Upper lobe of right lung (tissue), 1 donor: ENCODE measurements around the gene RBBP6. TPM values are rescaled to one million over a fixed set of nuclear protein-coding genes. Genes with fewer than 3 reads are reported as not detected.

Source experiments
- ATAC-seq: fragments of 200-7000 bp; cut with Tn5 transposase; one replicate; pipeline ENCODE4 v1.9.1; 2020; ENCODE audit warnings: mild to moderate bottlenecking, moderate library complexity
- DNase-seq: peaks from one replicate; pipeline ENCODE4 v3.0.0-alpha.2; 2020
- H3K27ac ChIP-seq: fragments of 200-600 bp; one replicate; pipeline ENCODE4 v1.8.0; 2022
- H3K27me3 ChIP-seq: fragments of 200-600 bp; one replicate; pipeline ENCODE4 v1.8.0; 2022; ENCODE audit warnings: mild to moderate bottlenecking
- H3K36me3 ChIP-seq: fragments of 200-600 bp; one replicate; pipeline ENCODE4 v1.8.0; 2022
- H3K4me1 ChIP-seq: fragments of 200-600 bp; one replicate; pipeline ENCODE4 v1.8.0; 2022
- H3K4me3 ChIP-seq: fragments of 200-600 bp; one replicate; pipeline ENCODE4 v1.8.0; 2022; ENCODE audit warnings: mild to moderate bottlenecking
- H3K9me3 ChIP-seq: fragments of 200-600 bp; one replicate; pipeline ENCODE4 v1.8.0; 2022
- intact Hi-C: fragments of 100-400 bp; cut with DNase I; formaldehyde crosslinking; loops from one replicate; pipeline ENCODE4 v1.11.0; 2022
- total RNA-seq: library from RNA; stranded (reverse); fragmentation: NEBNext Ultra II Directional; extraction: Animal tissue kit (Norgen Biotek cat#: 25700); gene quantifications from one replicate; pipeline ENCODE4 v1.2.1, GENCODE V29; 2021
- TF ChIP-seq, protein P1 (sequence below): fragments of 200-600 bp; IDR thresholded peaks from one replicate; pipeline ENCODE4 v1.8.0; 2022; ENCODE audit warnings: antibody characterized with exemption
- donor health status: DM: no; HTN: yes; CAD: no; lungs with severe emphysema.

RBBP6 gene
- total RNA-seq, 1 donor from 2014 or later = 43.8 TPM

DNA sequence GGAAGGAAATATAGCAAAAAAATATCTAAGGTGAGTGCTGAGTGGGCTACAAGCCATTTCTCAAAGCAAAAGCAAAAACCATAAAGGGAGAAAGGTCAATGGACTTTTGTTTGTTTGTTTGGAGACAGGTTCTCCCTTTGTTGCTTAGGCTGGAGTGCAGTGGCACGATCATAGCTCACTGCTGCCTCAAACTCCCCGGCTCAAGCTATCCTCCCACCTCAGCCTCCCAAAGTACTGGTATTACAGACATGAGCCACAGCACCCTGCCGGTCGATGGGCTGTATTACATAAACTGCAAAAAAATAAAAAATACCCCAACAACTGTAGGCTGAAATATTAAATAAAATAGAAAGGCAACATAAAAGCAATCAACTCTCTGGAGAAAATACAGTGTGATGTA, 3.5 kb upstream of the RBBP6 start:
- Histone ChIP-seq H3K9me3 (no peaks in the 10 kb centered on the region), H3K27ac (no peak overlapping the region), H3K4me1 (peaks cover 4% of the 10 kb centered on the region), H3K4me3 (no peak overlapping the region), H3K36me3 (no peaks in the 10 kb centered on the region), H3K27me3 (no peaks in the 10 kb centered on the region)
- TF ChIP-seq, protein P1, sequence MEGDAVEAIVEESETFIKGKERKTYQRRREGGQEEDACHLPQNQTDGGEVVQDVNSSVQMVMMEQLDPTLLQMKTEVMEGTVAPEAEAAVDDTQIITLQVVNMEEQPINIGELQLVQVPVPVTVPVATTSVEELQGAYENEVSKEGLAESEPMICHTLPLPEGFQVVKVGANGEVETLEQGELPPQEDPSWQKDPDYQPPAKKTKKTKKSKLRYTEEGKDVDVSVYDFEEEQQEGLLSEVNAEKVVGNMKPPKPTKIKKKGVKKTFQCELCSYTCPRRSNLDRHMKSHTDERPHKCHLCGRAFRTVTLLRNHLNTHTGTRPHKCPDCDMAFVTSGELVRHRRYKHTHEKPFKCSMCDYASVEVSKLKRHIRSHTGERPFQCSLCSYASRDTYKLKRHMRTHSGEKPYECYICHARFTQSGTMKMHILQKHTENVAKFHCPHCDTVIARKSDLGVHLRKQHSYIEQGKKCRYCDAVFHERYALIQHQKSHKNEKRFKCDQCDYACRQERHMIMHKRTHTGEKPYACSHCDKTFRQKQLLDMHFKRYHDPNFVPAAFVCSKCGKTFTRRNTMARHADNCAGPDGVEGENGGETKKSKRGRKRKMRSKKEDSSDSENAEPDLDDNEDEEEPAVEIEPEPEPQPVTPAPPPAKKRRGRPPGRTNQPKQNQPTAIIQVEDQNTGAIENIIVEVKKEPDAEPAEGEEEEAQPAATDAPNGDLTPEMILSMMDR = no peak
- DNase-seq (no peak), ATAC-seq (no peak)
- intact Hi-C loops = no loop called here

DNA sequence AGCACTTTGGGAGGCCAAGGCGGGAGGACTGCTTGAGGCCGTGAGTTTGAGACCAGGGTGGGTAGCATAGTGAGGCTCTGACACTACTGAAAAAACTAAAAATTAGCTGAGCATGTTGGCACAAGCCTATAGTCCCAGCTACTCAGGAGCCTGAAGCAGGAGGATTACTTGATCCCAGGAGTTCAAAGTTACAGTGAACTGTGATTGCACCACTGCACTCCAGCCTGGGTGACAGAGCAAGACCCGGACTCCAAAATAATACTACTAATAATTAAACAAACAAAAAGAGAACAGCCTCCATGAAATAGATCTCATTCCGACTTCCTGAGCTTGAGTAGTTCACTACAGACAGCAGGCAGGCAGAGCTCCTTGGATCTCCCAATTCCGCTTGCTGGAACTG, 2.7 kb upstream of the RBBP6 start:
- no peak for ATAC-seq
- intact Hi-C loops = no loop called here
- TF ChIP-seq, protein P1 = no peak

DNA sequence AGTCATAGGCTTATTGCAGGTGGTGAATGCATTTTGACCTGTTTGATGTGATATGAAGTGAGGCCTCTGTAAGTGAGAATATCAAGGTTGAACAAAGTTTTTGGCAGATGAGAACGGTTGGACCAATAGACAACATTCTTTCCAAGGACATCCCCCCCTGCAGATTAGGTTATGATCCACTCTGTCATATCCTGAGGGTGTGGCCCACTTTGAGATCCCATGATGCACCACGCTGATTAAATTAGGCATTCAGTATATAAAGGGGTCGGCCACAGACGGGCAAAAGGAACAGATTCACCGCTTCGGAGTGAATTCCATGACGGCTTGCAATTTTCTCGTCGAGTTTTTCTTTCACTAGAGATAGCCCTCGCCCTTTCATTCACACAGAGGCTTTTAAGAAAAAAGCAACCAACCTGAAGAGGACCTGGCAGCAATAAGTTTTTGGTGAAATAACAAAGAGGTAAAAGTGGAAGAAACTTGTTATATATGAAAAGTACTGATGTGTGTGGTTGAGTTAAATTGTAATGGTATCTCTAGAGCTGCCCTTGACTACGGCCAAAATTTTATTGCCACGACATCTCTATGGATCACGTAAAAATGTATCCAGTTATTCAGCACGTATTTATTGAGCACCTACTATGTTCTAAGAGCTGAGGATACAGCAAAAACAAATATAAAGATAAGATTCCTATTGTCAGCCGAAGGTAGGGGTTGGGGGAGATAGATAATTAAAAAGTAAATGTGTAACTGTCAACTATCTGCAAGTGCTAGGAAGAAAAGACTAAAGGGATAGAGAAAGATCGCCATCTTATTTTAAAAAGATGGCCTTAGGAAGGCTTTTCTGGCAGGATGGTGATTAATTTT, 1.7 kb upstream of the RBBP6 start:
- Histone ChIP-seq H3K4me1 (peaks cover 14% of the 10 kb centered on the region), H3K9me3 (no peaks in the 10 kb centered on the region), H3K27me3 (no peaks in the 10 kb centered on the region), H3K4me3 (no peak overlapping the region), H3K36me3 (no peaks in the 10 kb centered on the region), H3K27ac (no peak overlapping the region)
- ATAC-seq (no peak), DNase-seq (no peak)
- TF ChIP-seq, protein P1 = no peak
- intact Hi-C loops = no loop called here

More for the DNA sequence above, 2.7 kb upstream of the RBBP6 start:
- H3K27ac ChIP-seq = no peak overlapping the region
- H3K4me3 ChIP-seq = no peak overlapping the region
- H3K27me3 ChIP-seq = no peaks in the 10 kb centered on the region
- H3K9me3 ChIP-seq = no peaks in the 10 kb centered on the region
- no peak for DNase-seq
- no peaks in the 10 kb centered on the region for H3K36me3 ChIP-seq
- H3K4me1 ChIP-seq = peaks cover 4% of the 10 kb centered on the region

DNA sequence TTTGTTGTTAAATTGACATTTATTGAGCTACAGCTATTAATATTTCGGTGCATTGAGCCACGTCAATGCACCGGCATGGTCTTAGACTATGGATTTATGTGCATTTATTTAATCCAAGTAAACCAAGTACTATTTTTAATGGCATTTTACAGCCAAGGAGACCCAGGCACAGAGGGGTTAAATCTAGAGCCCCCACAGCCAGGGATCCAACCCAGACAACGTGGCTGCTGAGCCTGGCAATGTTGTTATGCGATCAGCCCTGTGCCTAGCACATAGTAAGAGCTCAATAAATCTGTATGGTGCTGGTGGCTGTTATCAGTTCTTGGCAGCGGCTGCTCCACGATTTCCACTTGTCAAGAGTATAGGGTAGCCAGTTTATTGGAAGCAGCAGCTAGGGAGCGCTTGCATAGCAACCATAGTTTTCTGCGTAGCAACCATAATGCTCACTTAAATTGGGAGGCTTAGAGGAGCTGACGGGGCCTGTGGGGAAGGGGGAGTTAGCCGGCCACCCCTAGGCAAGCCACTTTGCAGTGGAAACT, 541 bp upstream of the RBBP6 start:
- no peak for DNase-seq
- Histone ChIP-seq H3K9me3 (no peaks in the 10 kb centered on the region), H3K27ac (peak overlapping the region; percentile 100), H3K4me3 (peak overlapping the region; percentile 91), H3K36me3 (no peaks in the 10 kb centered on the region), H3K27me3 (no peaks in the 10 kb centered on the region), H3K4me1 (peaks cover 25% of the 10 kb centered on the region)
- intact Hi-C loops = no loop called here
- peak; percentile 51 for ATAC-seq
- TF ChIP-seq, protein P1 = no peak

DNA sequence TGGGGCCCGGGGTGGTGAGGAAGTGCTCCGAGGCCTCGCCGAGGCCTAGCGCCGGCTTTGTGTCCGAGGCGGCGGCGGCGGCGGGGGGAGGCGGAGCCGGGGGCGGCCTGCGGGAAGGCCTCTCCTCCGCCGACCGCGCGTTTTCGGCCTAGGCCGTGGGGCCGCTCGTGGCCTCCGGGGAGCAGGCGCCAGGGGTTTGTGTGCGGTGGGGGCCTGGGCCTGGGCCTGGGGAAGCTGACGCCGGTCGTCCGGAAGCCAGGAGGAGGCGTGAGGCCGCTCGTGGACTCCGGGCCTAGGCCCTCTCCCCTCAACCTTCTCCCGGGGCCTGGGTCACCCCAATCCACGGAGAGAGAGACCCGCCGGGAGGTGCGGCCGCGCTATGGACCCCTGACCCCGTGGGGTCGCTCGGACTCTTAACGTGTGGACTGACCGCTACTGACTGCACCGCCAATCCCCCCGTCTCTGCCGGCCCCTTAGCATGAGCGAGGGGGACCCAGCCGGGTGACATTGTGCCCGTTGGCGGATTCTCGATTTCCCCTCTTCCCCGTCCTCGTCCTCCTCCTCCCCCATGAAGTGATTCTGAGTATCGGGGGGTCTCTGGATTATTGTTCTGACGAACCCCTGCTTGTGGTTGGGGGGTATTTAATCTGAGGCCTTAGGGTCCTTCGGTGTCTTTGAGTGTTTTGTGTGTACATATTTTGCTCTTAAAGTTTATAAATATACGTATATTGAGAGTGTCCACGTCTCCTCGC, 660 bp downstream of the RBBP6 start:
- H3K4me1 ChIP-seq = peaks cover 37% of the 10 kb centered on the region
- H3K27me3 ChIP-seq = no peaks in the 10 kb centered on the region
- H3K4me3 ChIP-seq = peak overlapping the region; percentile 91
- DNase-seq = peak; percentile 88
- H3K36me3 ChIP-seq = no peaks in the 10 kb centered on the region
- TF ChIP-seq, protein P1 = no peak
- H3K9me3 ChIP-seq = no peaks in the 10 kb centered on the region
- ATAC-seq = peak; percentile 74
- peak overlapping the region; percentile 100 for H3K27ac ChIP-seq
- intact Hi-C loops = no loop called here
